IMR-90 (cell line): ENCODE data around the gene TMEM271.

ENCODE experiments used
- CTCF ChIP-seq: conservative IDR thresholded peaks from 2 replicates; pipeline ENCODE4 v1.5.1; 2012; ENCODE audit warnings: mild to moderate bottlenecking, low read depth, low read length, improper control_type of control experiment
- MAFK ChIP-seq: IDR thresholded peaks from 2 replicates; pipeline ENCODE4 v1.6.1; 2012; ENCODE audit warnings: low read depth, low read length, improper control_type of control experiment
- POLR2A ChIP-seq: IDR thresholded peaks from 2 replicates; pipeline ENCODE4 v1.6.1; 2012; ENCODE audit warnings: mild to moderate bottlenecking, low read depth, low read length
- RAD21 ChIP-seq: IDR thresholded peaks from 2 replicates; pipeline ENCODE4 v1.6.1; 2012; ENCODE audit warnings: low read length, improper control_type of control experiment
- RFX5 ChIP-seq: IDR thresholded peaks from 2 replicates; pipeline ENCODE4 v1.8.0; 2012; ENCODE audit warnings: low read depth, mild to moderate bottlenecking, low read length, moderate library complexity
- SMC3 ChIP-seq: fragments of 150-350 bp; IDR thresholded peaks from 2 replicates; pipeline ENCODE4 v1.6.1; 2016; ENCODE audit warnings: low read depth, mild to moderate bottlenecking, antibody characterized with exemption, low read length, moderate library complexity
- USF2 ChIP-seq: fragments of 150-350 bp; IDR thresholded peaks from 2 replicates; pipeline ENCODE4 v1.6.1; 2017; ENCODE audit warnings: mild to moderate bottlenecking, antibody characterized with exemption, low read length, low read depth
- TF ChIP-seq, protein P1 (sequence below): fragments of 150-350 bp; IDR thresholded peaks from 2 replicates; pipeline ENCODE4 v1.6.1; 2016; ENCODE audit warnings: low read depth, mild to moderate bottlenecking, low read length, moderate library complexity, borderline replicate concordance

GRCh38 chr4:578451-579443 is 2.7 kb upstream of the TMEM271 start:
- no peak for TF ChIP-seq CTCF
- TF ChIP-seq, protein P1, sequence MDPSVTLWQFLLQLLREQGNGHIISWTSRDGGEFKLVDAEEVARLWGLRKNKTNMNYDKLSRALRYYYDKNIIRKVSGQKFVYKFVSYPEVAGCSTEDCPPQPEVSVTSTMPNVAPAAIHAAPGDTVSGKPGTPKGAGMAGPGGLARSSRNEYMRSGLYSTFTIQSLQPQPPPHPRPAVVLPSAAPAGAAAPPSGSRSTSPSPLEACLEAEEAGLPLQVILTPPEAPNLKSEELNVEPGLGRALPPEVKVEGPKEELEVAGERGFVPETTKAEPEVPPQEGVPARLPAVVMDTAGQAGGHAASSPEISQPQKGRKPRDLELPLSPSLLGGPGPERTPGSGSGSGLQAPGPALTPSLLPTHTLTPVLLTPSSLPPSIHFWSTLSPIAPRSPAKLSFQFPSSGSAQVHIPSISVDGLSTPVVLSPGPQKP = no peak
- TF ChIP-seq POLR2A = no peak
- TF ChIP-seq USF2 = no peak
- TF ChIP-seq RAD21 = no peak
- no peak for TF ChIP-seq SMC3
- no peak for TF ChIP-seq RFX5
- TF ChIP-seq MAFK = no peak
